Stimulated activated naive CD4-positive, alpha-beta T cell (primary cell): Measurements from ENCODE around the gene RPL22.

Experiments used
- DNase-seq, 6 experiments: peaks; one replicate each; lab custom pipeline; 2025; lab: John Stamatoyannopoulos, UW

RPL22 gene

GRCh38 chr1:6151291-6151822, 48.0 kb downstream of the RPL22 start:
- no peak for DNase-seq

- DNase-seq, result no peak
Measured at GRCh38 chr1:6150006-6150938, 49.1 kb downstream of the RPL22 start.

- DNase-seq, result no peak
Measured at GRCh38 chr1:6149597-6149996, 49.8 kb downstream of the RPL22 start.

- peak; percentile 30 to 71 (median 61) for DNase-seq
Measured at GRCh38 chr1:6148497-6149241, 50.7 kb downstream of the RPL22 start.

- DNase-seq, result no peak
Measured at GRCh38 chr1:6145864-6146410, 53.5 kb downstream of the RPL22 start.

- DNase-seq, result no peak
Measured at GRCh38 chr1:6145396-6145750, 54.0 kb downstream of the RPL22 start.

- DNase-seq, result no peak
Measured at GRCh38 chr1:6144647-6145395, 54.6 kb downstream of the RPL22 start.

GRCh38 chr1:6144175-6144574, 55.2 kb downstream of the RPL22 start:
- no peak for DNase-seq

- DNase-seq, result no peak
Measured at GRCh38 chr1:6143395-6143794, 56.0 kb downstream of the RPL22 start.

GRCh38 chr1:6142734-6143133, 56.7 kb downstream of the RPL22 start:
- no peak for DNase-seq

GRCh38 chr1:6142036-6142621, 57.3 kb downstream of the RPL22 start:
- no peak for DNase-seq

GRCh38 chr1:6141592-6141991, 57.8 kb downstream of the RPL22 start:
- no peak for DNase-seq

- DNase-seq, result no peak
Measured at GRCh38 chr1:6140413-6140812, 59.0 kb downstream of the RPL22 start.

- no peak for DNase-seq
Measured at GRCh38 chr1:6137758-6138157, 61.6 kb downstream of the RPL22 start.

GRCh38 chr1:6136516-6137220, 62.7 kb downstream of the RPL22 start:
- no peak for DNase-seq
